Brain pericyte (primary cell): ENCODE data around the gene PPP2R5C.

Source experiments
- DNase-seq: peaks from one replicate; pipeline ENCODE4 v3.0.0-alpha.2; 2012; ENCODE audit warnings: low read depth, low spot score

PPP2R5C gene

DNA sequence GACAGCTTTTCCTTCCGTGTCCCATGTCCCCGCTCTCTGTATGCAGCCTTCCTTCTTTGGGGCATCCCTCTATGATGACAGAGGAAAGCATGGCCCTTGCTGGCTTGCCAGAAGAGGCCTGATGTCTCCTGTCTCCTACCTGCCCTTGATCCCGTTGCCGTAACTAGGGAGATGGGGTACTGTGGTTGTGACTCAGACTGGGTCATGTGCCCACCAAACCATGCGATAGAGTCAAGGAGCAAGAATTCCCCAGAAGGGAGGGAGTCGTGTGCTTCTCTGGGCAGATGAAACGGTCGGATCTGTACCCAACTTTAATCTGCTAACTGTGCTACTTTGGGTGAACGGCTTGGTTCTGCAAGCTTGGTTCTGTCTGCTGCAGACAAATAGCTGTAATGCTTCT, 103.8 kb downstream of the PPP2R5C start:
- DNase-seq, result no peak

DNA sequence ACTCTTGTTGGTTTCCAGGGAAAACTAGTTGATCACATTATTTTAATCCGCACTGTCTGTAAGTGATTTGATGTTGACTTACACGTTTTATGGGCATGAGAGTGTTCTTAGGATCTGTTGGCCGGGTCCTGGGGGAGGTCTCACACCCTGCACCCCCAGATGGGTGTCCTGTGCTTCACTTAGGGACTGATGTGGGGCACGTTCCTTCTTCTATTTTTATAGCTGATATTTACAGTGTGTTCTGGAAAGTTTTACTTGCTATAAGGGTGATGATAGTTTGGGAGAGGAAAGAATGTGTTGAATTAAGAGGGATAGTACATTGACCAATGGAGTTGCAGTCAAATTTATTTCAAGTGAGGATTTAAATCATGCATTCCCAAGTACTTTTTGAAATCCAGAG, 106.3 kb downstream of the PPP2R5C start:
- DNase-seq, result no peak

DNA sequence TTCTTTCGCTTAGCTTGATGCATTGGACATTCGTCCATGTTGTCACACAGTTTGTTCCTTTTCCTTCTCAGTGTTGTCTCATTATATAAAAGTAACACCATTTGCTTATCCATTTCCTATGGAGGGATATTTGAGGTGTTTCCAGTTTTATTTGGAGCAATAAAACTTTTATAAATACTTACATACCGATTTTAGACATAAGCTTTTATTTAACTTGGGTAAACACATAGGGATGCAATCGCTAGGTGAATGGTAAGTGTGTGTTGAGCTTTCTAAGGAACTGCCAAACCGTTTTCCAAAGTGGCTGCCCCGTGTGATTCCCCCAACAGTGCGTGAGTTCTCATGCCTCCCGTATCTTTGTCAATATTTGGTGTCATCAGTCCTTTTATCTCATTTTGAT, 107.7 kb downstream of the PPP2R5C start:
- no peak for DNase-seq

DNA sequence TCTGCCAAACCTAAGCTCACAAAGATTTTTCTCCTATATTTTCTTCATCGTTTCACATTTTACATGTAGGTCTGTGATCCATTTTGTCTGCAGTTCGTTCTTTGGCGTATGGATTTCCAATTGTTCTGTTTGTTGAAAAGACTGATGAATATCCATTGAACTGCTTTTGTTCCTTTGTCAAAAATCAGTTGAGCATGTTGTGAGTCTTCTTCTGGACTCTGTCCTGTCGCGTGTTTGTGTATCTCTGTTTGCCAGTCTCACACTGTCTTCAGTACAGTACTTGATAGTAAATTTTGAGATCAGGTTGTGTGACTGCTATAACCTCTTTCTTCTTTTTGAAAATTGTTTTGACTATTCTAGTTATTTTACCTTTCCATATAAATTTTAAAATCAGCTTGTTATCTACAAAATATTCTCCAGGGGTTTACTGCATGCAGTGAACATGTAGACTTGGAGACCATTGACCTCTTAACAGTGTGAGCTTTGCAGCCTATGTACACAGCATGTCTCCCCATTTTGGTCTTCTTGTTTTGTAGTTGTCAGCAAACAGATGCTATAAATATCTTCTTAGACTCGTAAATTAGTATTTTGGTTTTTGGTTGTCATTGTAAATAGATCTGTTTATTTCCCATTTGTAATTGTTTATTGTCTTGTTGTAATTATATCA, 108.9 kb downstream of the PPP2R5C start:
- no peak for DNase-seq

DNA sequence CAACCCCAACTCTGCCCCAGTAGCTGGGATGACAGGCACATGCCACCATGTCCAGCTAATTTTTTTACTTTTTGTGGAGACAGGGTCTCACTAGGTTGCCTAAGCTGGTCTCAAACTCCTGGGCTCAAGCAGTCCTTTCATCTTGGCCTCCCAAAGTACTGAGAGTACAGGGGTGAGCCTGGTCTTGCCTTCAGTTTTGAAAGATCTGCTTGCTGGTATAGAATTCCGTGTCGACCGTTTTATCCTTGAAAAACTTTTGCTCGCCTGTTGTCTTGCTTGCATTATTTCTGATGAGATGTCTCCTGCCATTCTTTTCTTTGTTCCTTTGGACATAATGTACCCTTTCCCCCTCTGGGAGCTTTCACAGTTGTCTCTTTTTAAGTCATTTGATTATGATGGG, 110.8 kb downstream of the PPP2R5C start:
- no peak for DNase-seq

DNA sequence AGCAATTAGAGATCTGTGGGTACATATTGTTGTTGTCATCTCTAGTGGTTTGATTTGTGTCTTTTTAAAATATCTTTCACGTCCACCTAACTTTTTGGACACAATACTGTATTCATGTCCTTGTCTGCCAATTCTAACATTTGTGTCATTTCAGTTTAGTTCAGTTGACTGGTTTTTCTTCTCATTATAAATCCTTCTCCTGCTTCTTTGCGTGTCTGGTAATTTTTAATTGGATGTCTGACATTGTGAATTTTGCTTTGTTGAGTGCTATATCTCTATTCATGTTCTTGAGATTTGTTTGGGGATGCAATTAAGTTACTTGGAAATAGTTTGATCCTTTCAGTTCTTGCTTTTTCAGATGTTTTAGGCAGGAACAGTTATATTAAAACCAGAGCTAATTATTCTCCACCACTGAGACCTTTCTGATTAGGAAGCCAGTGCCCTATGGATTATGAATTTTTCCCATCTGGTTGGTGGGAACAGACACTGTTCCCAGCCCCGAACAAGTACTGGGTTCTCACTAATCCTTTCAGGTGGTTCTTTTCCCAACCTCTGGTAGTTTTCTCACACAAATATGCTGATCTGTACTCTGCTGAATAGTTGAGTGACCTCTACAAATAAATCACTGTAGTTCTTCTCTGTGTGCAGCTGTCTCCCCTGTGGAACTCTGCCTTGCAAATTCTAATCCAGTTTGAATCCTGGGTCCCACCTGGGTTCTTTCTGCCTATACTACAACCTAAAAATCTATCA, 111.7 kb downstream of the PPP2R5C start:
- DNase-seq, result no peak

DNA sequence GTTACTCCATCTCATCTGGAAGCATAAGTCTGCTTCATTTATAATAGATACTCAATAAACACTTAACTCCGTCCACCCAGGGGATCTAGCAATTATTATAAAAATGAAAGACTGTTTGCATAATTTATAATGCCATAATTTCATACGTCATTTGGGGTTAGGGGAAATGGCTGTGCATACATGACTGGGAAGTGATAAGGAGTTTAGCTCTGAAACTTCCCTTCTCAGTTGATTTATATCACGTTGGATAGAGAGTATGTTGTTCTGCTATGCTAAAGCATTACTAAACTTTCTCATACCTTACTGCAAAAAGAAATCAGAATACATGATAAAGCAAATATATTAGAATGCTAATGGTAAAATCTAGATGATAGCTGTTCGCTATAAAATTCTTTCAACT, 112.5 kb downstream of the PPP2R5C start:
- no peak for DNase-seq

DNA sequence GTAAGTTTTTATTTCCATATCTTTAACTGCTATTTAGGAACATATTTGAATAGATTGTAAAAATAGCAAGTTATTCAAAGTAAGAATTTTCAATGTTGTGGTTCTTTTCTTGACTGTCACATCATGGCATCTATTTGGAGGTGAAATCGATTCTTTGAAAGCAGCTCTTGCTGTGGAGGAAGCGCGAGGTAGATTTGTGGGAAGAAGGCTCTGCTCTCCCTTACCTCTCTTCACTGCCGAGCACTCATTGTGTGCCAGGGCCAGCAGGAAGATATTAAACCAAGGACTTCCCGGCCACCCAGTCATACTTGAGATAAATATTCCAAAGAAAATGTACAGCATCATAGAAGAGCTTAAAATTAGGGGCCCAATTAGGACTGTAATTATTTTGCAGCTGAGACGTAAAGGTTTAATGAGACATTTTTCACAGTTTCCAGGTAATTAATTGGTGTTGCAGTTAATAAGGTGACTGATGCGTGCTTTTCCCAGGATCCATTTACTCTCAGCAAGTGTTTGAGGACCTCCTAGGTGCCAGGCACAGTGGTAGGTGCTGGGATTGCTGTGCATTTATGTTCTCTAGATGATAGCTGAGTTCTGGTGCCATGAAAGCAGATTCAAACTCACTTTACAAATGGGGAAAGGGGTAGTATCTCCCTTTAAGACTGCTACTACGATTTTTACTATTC, 113.7 kb downstream of the PPP2R5C start:
- DNase-seq, result no peak

DNA sequence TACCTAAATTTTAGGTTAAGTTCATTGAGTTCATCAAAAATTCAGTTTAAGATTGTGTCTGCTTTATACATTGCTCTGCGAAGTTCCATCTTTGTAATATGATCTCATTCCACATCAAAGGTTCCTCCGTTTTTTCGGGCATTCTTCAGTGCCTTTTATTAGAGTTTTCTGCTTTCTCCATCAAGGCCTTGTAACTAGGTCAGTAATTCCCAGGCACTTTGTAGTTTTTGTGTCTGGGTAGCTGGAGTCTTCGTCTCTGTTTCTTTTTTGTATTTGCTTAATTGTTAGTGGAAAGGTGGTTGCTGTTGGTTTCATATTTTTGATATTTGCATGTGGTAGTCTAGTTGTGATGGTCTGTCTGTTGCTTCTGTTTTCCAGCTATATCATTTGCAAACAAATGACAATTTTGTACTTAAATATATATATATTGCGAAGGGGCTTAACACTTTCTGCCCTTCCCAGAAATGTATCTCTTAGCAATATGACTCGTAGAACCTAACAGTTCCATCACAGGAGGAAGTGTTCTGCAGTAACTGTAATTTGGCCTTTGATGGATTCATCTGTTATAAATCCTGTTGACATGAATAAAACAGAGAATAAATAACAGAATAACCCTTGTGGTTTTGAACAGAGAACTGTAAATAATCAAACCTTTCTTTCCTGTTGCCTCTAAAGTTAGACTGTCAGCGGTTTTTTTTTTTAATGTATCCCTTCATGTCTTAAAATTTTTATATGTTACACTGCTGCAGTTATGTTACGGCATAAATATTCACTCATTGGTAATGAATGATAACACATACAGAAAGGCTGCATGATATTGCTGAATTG, 114.4 kb downstream of the PPP2R5C start:
- no peak for DNase-seq

DNA sequence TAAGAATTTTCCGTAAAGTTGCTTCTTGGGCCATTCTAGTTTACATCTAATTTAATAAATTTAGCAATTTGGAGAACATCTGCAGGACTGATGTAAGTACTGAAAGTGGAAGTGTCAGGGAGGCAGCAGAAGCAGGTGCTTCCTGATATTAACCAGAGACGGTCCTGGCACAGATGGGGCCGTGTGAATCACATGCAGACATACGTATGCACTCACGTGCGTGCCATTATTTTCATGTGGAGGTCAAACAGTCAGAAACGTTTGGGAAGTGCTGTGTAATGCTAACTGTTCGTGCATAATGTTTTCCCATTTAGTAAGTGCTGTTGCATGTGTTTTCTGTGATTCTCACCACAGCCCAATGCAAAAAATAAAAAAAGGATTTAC, 115.0 kb downstream of the PPP2R5C start:
- no peak for DNase-seq

DNA sequence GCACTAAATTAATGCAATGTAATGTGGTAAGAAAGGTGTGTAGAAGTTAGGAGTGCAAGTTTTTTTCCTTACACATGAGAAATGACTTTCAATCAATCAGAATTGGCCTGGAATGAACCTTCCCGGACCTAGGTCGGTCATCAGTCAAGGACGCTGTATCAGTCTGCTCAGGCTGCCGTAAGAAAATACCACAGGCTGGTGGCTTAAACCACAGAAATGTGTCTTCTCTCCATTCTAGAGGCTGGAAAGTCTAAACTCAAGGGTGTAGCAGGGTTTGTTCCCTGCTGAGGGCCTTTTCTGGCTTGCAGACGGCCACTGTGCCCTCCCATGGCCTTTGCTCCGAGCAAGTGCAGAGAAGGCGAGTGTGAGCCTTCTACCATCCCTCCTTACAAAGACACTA, 116.3 kb downstream of the PPP2R5C start:
- no peak for DNase-seq

DNA sequence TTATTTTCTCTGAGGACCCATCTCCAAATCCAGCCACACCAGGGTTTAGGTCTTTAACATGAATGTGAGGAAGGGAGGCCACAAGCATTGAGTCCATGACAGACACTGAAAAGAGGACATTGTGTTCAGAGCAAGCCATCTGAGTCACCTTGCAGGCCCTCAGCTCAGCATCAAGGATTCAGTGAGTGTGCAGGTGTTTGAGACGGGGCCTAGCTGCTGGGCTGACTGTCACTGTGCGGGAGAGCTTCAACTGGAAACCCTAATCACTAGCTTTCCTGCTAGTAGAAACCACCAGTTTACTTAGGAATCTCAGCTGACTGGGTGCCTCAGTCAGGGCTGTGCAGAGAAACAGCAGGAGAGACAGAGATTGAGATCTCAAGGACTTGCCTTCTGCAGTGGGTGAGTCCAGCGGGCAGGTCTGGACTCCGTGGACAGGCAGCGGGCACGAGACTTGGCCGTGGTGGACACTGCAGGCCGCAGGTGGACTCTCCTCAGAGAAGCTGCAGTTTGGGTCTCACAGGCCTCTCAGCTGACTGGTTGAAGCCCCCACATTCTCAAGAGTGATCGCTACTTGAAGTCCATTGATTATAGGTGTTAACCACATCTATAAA, 116.8 kb downstream of the PPP2R5C start:
- DNase-seq, result no peak

DNA sequence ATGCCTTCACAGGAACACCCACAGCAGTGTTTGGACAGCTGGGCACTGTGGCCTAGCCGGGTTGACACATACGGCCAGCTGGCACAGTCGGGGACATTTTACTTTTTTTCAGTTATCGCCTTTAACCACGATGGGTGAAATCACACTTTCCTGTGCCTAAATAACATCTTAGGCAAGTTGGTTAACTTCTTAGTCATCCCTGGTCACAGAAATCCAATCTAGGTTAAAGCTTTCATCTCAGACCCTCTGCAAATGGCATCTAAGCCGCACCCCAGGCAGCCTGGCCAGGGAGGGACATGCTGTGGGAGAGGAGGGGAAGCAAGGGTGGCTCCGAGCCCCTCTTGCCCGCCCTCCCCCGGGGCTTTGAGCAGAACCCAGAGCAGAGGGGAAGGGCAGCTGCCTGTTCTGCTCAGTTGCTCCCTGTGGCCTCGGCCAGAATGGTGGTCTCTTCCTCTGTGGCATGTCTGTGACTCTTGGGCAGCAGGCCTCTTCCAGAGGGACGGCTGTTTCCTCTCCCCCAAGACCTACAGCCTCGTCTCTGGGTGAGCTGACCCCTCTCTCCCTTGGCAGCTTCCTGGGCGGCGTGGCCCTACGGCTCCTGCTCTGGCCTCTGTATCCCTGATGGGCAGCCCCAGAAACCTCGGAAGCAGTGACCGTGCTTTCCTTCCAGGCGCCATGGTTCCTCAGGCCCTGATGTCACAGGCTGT, 117.5 kb downstream of the PPP2R5C start:
- no peak for DNase-seq

DNA sequence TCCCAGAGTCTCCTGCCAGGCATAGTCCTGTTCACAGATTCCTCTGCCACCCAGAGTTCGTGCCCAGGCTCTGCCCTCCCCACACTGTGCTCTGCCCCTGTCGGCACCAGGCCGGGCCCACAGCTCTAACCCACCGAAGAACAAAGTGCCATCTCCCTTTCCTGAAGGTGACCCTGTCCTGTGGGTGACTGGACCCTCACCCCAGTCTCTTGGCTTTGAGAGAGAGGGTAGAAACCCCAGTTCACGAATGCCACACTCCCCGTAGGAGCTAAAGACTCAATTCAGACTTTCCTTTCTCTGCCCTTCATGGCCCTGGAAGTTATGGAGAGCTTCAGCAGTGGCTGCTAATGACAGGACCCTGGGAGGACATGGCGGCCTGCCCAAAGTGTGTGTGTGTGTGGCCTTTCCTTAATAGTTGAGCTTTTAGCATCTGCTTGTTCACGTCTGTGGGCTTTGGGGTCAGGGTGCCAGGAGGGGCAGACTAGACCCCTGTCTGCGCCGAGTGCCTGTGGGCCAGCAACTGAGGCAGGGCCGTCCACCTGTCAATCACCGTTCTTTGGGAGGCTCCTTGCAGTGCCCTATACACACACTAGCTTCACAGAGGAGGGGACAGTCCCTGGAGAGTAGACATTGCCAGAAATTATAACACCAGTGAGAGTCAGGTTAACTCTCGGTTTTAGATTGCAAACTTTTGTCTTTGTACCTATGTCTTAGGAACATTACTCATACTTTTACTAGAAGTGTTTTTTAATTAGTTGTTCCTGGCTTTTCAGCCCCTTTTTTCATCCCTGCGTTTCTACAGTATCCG, 118.2 kb downstream of the PPP2R5C start:
- DNase-seq, result no peak

DNA sequence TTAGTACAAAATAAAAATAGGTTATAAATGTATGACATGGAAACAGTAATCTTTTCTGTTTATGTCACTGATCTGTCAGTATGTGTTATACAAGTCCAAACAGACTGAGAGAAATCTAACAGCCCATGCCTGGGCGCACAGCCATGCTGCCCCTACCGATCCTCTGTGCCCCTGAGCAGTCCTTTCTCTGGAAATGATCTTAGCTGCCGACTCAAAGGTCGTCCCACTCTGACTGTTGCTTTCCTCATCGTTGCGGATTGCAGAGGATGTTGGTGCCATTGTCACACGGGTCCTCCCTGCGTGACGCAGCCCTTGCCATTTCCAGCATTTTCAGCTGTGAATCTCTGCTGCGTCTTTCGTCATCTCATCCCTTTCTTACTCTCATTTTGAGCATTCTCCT, 119.9 kb downstream of the PPP2R5C start:
- DNase-seq, result no peak

DNA sequence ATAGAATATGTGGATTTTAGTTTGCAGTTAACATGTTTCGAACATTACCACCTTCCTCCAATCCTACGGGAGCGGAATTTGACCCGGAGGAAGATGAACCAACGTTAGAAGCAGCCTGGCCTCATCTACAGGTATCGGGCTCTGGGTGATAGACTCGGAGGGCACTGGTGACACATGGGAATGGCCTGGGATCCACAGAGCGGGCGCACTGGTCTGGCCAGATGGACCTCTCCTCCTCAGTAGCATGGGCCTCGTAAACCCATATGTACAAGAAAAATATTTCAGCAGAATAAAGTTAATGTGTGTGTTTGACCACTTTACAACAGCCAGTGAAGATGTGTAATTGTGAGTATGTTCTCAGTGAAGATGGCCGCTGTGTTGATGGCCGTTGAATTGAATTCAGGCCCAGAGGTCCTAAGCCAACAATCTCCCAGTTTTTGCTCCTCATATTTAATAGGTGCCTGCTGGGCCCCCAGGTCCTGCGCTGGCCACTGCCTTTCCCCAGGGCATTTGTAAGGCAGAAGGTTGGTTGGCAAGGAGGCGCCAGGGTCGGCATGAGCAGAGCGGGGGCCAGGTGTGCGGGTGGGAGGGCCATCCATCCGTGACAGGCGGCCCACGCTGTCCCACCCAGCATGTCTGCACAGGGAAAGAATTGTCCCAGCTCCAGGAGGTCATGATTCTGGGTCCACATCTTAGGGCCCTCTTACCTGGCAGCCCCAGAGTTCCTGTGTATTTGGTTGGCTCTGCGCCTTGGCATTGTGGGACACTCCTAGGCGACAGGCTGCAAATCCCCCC, 120.8 kb downstream of the PPP2R5C start:
- DNase-seq, result no peak

DNA sequence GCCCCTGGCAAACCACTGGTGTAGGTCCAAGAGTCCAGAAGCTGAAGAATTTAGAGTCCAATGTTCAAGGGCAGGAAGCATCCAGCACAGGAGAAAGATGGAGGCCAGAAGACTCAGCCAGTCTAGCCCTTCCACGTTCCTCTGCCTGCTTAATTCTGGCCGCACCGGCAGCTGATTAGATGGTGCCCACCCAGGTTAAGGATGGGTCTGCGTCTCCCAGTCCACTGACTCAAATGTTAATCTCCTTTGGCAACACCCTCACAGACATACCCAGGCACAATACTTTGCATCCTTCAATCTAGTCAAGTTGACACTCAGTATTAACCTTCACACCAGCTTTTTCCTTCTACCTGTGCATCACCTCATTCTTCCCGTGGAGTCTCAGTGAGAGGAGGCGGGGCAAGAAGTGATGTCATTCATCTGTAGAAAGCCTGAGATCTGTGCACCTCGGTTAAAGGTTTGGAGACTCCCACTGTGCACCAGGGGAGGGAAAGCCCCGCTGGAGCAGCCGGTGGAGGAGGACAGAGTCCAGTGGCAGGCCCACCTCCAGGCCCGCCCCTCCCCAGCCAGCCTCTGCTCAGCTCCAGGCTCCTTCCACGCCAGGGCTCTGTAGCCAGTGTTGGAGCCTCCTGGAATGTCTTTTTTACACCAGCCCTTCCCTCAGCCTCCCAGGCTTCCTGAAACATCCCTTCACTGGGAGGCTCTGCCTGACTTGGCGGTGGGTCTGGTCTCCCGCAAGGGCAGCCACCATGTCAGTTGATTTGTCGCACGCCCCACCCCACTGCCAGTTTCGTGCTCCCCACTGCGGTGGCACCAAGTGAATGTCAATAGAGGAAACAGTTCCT, 122.8 kb downstream of the PPP2R5C start:
- DNase-seq, result no peak

DNA sequence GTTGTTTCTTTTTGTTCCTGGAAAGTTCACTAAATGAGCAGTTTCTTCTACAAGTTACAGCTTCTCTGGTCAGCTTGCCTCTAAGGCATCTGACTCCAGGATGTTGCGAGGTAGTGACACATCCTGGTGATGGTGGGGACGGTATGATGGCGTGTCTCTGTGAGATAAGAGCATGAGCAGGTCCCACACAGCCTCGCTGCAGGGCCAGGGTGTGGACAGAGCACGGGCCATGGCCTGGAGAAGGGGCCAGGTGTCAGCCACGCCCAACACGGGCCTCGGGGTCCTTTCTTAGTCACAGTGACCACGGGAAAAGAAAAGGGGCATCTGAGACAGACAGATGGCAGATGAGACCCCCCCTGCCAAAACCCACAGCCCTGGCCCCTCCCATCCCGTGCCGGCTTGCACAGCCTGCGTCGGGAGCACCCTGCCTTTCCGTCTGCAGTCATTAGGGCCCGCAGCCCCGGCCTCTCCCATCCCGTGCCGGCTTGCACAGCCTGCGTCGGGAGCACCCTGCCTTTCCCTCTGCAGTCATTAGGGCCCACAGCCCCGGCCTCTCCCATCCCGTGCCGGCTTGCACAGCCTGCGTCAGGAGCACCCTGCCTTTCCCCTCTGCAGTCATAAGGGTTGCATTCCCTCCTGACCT, 123.5 kb downstream of the PPP2R5C start:
- no peak for DNase-seq
